Activated T-cell treated with anti-CD3 and anti-CD28 coated beads, Interleukin-2, amount 50 U/mL, for 4 hours (primary cell): Measurements from ENCODE around the gene UBAC2. TPM values are rescaled to one million over a fixed set of nuclear protein-coding genes. Genes with fewer than 3 reads are reported as not detected.

Source experiments
- ATAC-seq, 2 donors: fragments of 200-7000 bp; cut with Tn5 transposase; one replicate each; pipeline ENCODE4 v1.10.0; 2021
- DNase-seq: peaks from one replicate; pipeline ENCODE4 v3.0.0-alpha.2; 2020
- H3K27me3 Mint-ChIP-seq: one replicate; pipeline ENCODE4 v1.8.0; 2021; ENCODE audit warnings: low read depth, mixed read lengths
- H3K36me3 Mint-ChIP-seq: one replicate; pipeline ENCODE4 v1.8.0; 2022; ENCODE audit warnings: mixed read lengths; ENCODE audit not compliant: insufficient read depth
- H3K4me1 Mint-ChIP-seq: one replicate; pipeline ENCODE4 v1.8.0; 2021; ENCODE audit warnings: low read depth, mixed read lengths
- H3K4me3 Mint-ChIP-seq: one replicate; pipeline ENCODE4 v1.8.0; 2021; ENCODE audit warnings: mild to moderate bottlenecking, moderate library complexity, mixed read lengths
- H3K9me3 Mint-ChIP-seq: one replicate; pipeline ENCODE4 v1.8.0; 2021; ENCODE audit warnings: mixed read lengths
- total RNA-seq, 3 donors: library from RNA; stranded (reverse); gene quantifications; one replicate each; pipeline ENCODE4 v1.2.1, GENCODE V29; 2021

UBAC2 gene
- total RNA-seq, 3 donors from 2014 or later: 48.5 to 50.4 (median 49.1) TPM

GRCh38 chr13:99173606-99174005 lies 27.0 kb upstream of the UBAC2 start:
- no peaks in the 10 kb centered on the region for H3K9me3 Mint-ChIP-seq
- H3K36me3 Mint-ChIP-seq: no peaks in the 10 kb centered on the region
- no peak for DNase-seq
- no peak for ATAC-seq
- no peaks in the 10 kb centered on the region for H3K27me3 Mint-ChIP-seq
- H3K4me1 Mint-ChIP-seq: peaks cover 18% of the 10 kb centered on the region
- H3K4me3 Mint-ChIP-seq: no peak overlapping the region

GRCh38 chr13:99174533-99175100 lies 26.0 kb upstream of the UBAC2 start:
- Mint-ChIP-seq H3K9me3 (no peaks in the 10 kb centered on the region), H3K27me3 (no peaks in the 10 kb centered on the region), H3K4me1 (peaks cover 28% of the 10 kb centered on the region), H3K4me3 (no peak overlapping the region), H3K36me3 (no peaks in the 10 kb centered on the region)
- no peak for ATAC-seq
- no peak for DNase-seq

- DNase-seq (peak; percentile 74), ATAC-seq (peak; percentile 83 to 90)
- peak overlapping the region; percentile 69 for H3K4me3 Mint-ChIP-seq
- H3K27me3 Mint-ChIP-seq: no peaks in the 10 kb centered on the region
- no peaks in the 10 kb centered on the region for H3K36me3 Mint-ChIP-seq
- H3K9me3 Mint-ChIP-seq: peaks cover 3% of the 10 kb centered on the region
- H3K4me1 Mint-ChIP-seq: peaks cover 39% of the 10 kb centered on the region
These were observed 24.1 kb upstream of the UBAC2 start for GRCh38 chr13:99176309-99177276.

GRCh38 chr13:99178636-99179035 lies 22.0 kb upstream of the UBAC2 start:
- ATAC-seq (no peak), DNase-seq (no peak)
- H3K27me3 Mint-ChIP-seq: no peaks in the 10 kb centered on the region
- no peaks in the 10 kb centered on the region for H3K36me3 Mint-ChIP-seq
- H3K9me3 Mint-ChIP-seq: peaks cover 4% of the 10 kb centered on the region
- H3K4me3 Mint-ChIP-seq: no peak overlapping the region
- peaks cover 39% of the 10 kb centered on the region for H3K4me1 Mint-ChIP-seq

GRCh38 chr13:99179460-99179859 lies 21.2 kb upstream of the UBAC2 start:
- H3K4me3 Mint-ChIP-seq: no peak overlapping the region
- no peaks in the 10 kb centered on the region for H3K36me3 Mint-ChIP-seq
- H3K9me3 Mint-ChIP-seq: peaks cover 4% of the 10 kb centered on the region
- no peak for ATAC-seq
- DNase-seq: no peak
- H3K4me1 Mint-ChIP-seq: peaks cover 39% of the 10 kb centered on the region
- no peaks in the 10 kb centered on the region for H3K27me3 Mint-ChIP-seq

- peaks cover 31% of the 10 kb centered on the region for H3K4me1 Mint-ChIP-seq
- no peaks in the 10 kb centered on the region for H3K36me3 Mint-ChIP-seq
- ATAC-seq (no peak), DNase-seq (no peak)
- H3K9me3 Mint-ChIP-seq: peaks cover 4% of the 10 kb centered on the region
- H3K4me3 Mint-ChIP-seq: no peak overlapping the region
- no peaks in the 10 kb centered on the region for H3K27me3 Mint-ChIP-seq
These were observed 18.2 kb upstream of the UBAC2 start for GRCh38 chr13:99182439-99182838.

- H3K36me3 Mint-ChIP-seq: no peaks in the 10 kb centered on the region
- H3K4me3 Mint-ChIP-seq: no peak overlapping the region
- H3K4me1 Mint-ChIP-seq: peaks cover 3% of the 10 kb centered on the region
- H3K27me3 Mint-ChIP-seq: no peaks in the 10 kb centered on the region
- DNase-seq (no peak), ATAC-seq (no peak)
- H3K9me3 Mint-ChIP-seq: peaks cover 4% of the 10 kb centered on the region
These were observed 15.0 kb upstream of the UBAC2 start for GRCh38 chr13:99185606-99186005.

- ATAC-seq (no peak), DNase-seq (no peak)
- Mint-ChIP-seq H3K9me3 (no peaks in the 10 kb centered on the region), H3K4me1 (peaks cover 15% of the 10 kb centered on the region), H3K4me3 (no peak overlapping the region), H3K36me3 (no peaks in the 10 kb centered on the region), H3K27me3 (no peaks in the 10 kb centered on the region)
These were observed 10.3 kb upstream of the UBAC2 start for GRCh38 chr13:99190147-99190985.

- no peak overlapping the region for H3K4me3 Mint-ChIP-seq
- ATAC-seq: no peak
- peaks cover 17% of the 10 kb centered on the region for H3K4me1 Mint-ChIP-seq
- H3K27me3 Mint-ChIP-seq: no peaks in the 10 kb centered on the region
- no peak for DNase-seq
- H3K9me3 Mint-ChIP-seq: no peaks in the 10 kb centered on the region
- H3K36me3 Mint-ChIP-seq: no peaks in the 10 kb centered on the region
These were observed 9.2 kb upstream of the UBAC2 start for GRCh38 chr13:99191336-99191899.

GRCh38 chr13:99191900-99192399 lies 8.7 kb upstream of the UBAC2 start:
- Mint-ChIP-seq H3K4me1 (peaks cover 22% of the 10 kb centered on the region), H3K4me3 (no peak overlapping the region), H3K27me3 (no peaks in the 10 kb centered on the region), H3K36me3 (no peaks in the 10 kb centered on the region), H3K9me3 (no peaks in the 10 kb centered on the region)
- DNase-seq (no peak), ATAC-seq (no peak)

- no peaks in the 10 kb centered on the region for H3K27me3 Mint-ChIP-seq
- peaks cover 27% of the 10 kb centered on the region for H3K4me1 Mint-ChIP-seq
- H3K4me3 Mint-ChIP-seq: no peak overlapping the region
- H3K9me3 Mint-ChIP-seq: no peaks in the 10 kb centered on the region
- no peaks in the 10 kb centered on the region for H3K36me3 Mint-ChIP-seq
- no peak for ATAC-seq
- DNase-seq: no peak
These were observed 8.2 kb upstream of the UBAC2 start for GRCh38 chr13:99192480-99192879.

- no peaks in the 10 kb centered on the region for H3K36me3 Mint-ChIP-seq
- no peak overlapping the region for H3K4me3 Mint-ChIP-seq
These were observed 7.5 kb upstream of the UBAC2 start for GRCh38 chr13:99193152-99193551.

GRCh38 chr13:99196466-99197116 lies 4.1 kb upstream of the UBAC2 start:
- no peaks in the 10 kb centered on the region for H3K9me3 Mint-ChIP-seq
- no peak overlapping the region for H3K4me3 Mint-ChIP-seq
- no peak for ATAC-seq
- H3K27me3 Mint-ChIP-seq: no peaks in the 10 kb centered on the region
- peaks cover 35% of the 10 kb centered on the region for H3K4me1 Mint-ChIP-seq
- no peaks in the 10 kb centered on the region for H3K36me3 Mint-ChIP-seq
- no peak for DNase-seq

More at GRCh38 chr13:99193152-99193551, 7.5 kb upstream of the UBAC2 start:
- no peaks in the 10 kb centered on the region for H3K9me3 Mint-ChIP-seq
- H3K27me3 Mint-ChIP-seq: no peaks in the 10 kb centered on the region
- ATAC-seq: no peak
- no peak for DNase-seq
- peaks cover 28% of the 10 kb centered on the region for H3K4me1 Mint-ChIP-seq
